WTC11 (cell line): ENCODE data around the gene IGFBP7. TPM values are rescaled to one million over a fixed set of nuclear protein-coding genes. Genes with fewer than 3 reads are reported as not detected.

Source experiments
- ATAC-seq: fragments of 200-7000 bp; cut with Tn5 transposase; 2 replicates; pipeline ENCODE4 v1.10.0; 2021; ENCODE audit warnings: mild to moderate bottlenecking, moderate library complexity
- CTCF ChIA-PET: fragments of 300-600 bp; sonication (Branson Sonifier 250); formaldehyde crosslinking; loops from one replicate; lab custom pipeline; 2021; ENCODE audit warnings: antibody characterized with exemption; lab: Charles Lee
- POLR2A ChIA-PET: fragments of 350-600 bp; sonication (Branson Sonifier 250); formaldehyde crosslinking; loops from one replicate; lab custom pipeline; 2021; ENCODE audit warnings: antibody characterized with exemption; lab: Charles Lee
- DNase-seq: peaks from one replicate; pipeline ENCODE4 v3.0.0; 2021; ENCODE audit warnings: low spot score
- H3K27ac Mint-ChIP-seq: 2 replicates; pipeline ENCODE4 v1.8.0; 2021; ENCODE audit warnings: mixed read lengths
- H3K27me3 Mint-ChIP-seq: 2 replicates; pipeline ENCODE4 v1.8.0; 2021; ENCODE audit warnings: low read depth, mild to moderate bottlenecking, moderate library complexity, mixed read lengths
- H3K36me3 Mint-ChIP-seq: 2 replicates; pipeline ENCODE4 v1.8.0; 2021; ENCODE audit warnings: mixed read lengths
- H3K4me1 Mint-ChIP-seq: 2 replicates; pipeline ENCODE4 v1.8.0; 2022; ENCODE audit warnings: mixed read lengths
- H3K4me3 Mint-ChIP-seq: 2 replicates; pipeline ENCODE4 v1.8.0; 2021; ENCODE audit warnings: mild to moderate bottlenecking, moderate library complexity, mixed read lengths
- H3K9me3 Mint-ChIP-seq: 2 replicates; pipeline ENCODE4 v1.8.0; 2021; ENCODE audit warnings: mixed read lengths
- ELF4 ChIP-seq: sonication (generic); formaldehyde crosslinking; IDR thresholded peaks from 2 replicates; pipeline ENCODE4 v1.8.1; 2022; ENCODE audit warnings: low read depth, mild to moderate bottlenecking, moderate library complexity, missing genetic modification reagents
- EMX1 ChIP-seq: fragments of 250-450 bp; sonication (Bioruptor Pico); IDR thresholded peaks from 2 replicates; pipeline ENCODE4 v1.8.0; 2021; ENCODE audit warnings: mild to moderate bottlenecking
- GTF2I ChIP-seq: fragments of 250-450 bp; sonication (Bioruptor Pico); conservative IDR thresholded peaks from 2 replicates; pipeline ENCODE4 v1.4.0; 2021; ENCODE audit warnings: mild to moderate bottlenecking
- JAZF1 ChIP-seq: fragments of 250-450 bp; sonication (Bioruptor Pico); IDR thresholded peaks from 2 replicates; pipeline ENCODE4 v1.9.0; 2021; ENCODE audit warnings: moderate library complexity, mild to moderate bottlenecking, inconsistent platforms
- NR1H2 ChIP-seq: sonication (generic); formaldehyde crosslinking; IDR thresholded peaks from 2 replicates; pipeline ENCODE4 v1.9.0; 2021; ENCODE audit warnings: mild to moderate bottlenecking, moderate library complexity, missing genetic modification reagents
- RELA ChIP-seq: sonication (generic); formaldehyde crosslinking; IDR thresholded peaks from 2 replicates; pipeline ENCODE4 v1.8.1; 2022; ENCODE audit warnings: missing genetic modification reagents, mild to moderate bottlenecking, borderline replicate concordance
- SMAD4 ChIP-seq: sonication (generic); formaldehyde crosslinking; IDR thresholded peaks from 2 replicates; pipeline ENCODE4 v1.8.0; 2022; ENCODE audit warnings: mild to moderate bottlenecking, missing genetic modification reagents
- SP1 ChIP-seq: sonication (generic); formaldehyde crosslinking; conservative IDR thresholded peaks from 2 replicates; pipeline ENCODE4 v1.8.1; 2022; ENCODE audit warnings: missing genetic modification reagents
- TCF7 ChIP-seq: sonication (generic); formaldehyde crosslinking; IDR thresholded peaks from 2 replicates; pipeline ENCODE4 v1.8.0; 2022; ENCODE audit warnings: mild to moderate bottlenecking, low read depth, missing genetic modification reagents, moderate library complexity
- TP53 ChIP-seq: sonication (generic); formaldehyde crosslinking; IDR thresholded peaks from 2 replicates; pipeline ENCODE4 v1.8.1; 2023; ENCODE audit warnings: mild to moderate bottlenecking, missing genetic modification reagents
- ZBTB21 ChIP-seq: sonication (generic); formaldehyde crosslinking; IDR thresholded peaks from 2 replicates; pipeline ENCODE4 v1.8.1; 2023; ENCODE audit warnings: mild to moderate bottlenecking, missing genetic modification reagents, borderline replicate concordance
- ZNF121 ChIP-seq: sonication (generic); formaldehyde crosslinking; IDR thresholded peaks from 2 replicates; pipeline ENCODE4 v1.8.0; 2023; ENCODE audit warnings: missing genetic modification reagents
- ZNF416 ChIP-seq: fragments of 250-450 bp; sonication (Bioruptor Pico); IDR thresholded peaks from 2 replicates; pipeline ENCODE4 v1.9.0; 2021; ENCODE audit warnings: mild to moderate bottlenecking, inconsistent platforms
- total RNA-seq: library from RNA; stranded (reverse); gene quantifications from 3 replicates; pipeline ENCODE4 v1.2.3, GENCODE V29; 2021
- TF ChIP-seq, protein P1 (sequence below): sonication (generic); formaldehyde crosslinking; IDR thresholded peaks from 2 replicates; pipeline ENCODE4 v1.8.0; 2022; ENCODE audit warnings: mild to moderate bottlenecking, missing genetic modification reagents
- TF ChIP-seq, protein P2 (sequence below): sonication (generic); formaldehyde crosslinking; IDR thresholded peaks from 2 replicates; pipeline ENCODE4 v1.8.1; 2022; ENCODE audit warnings: low read depth, missing genetic modification reagents, borderline replicate concordance
- TF ChIP-seq, protein P3 (sequence below): sonication (generic); formaldehyde crosslinking; IDR thresholded peaks from 2 replicates; pipeline ENCODE4 v1.8.1; 2023; ENCODE audit warnings: mild to moderate bottlenecking, moderate library complexity, missing genetic modification reagents
- TF ChIP-seq, protein P4 (sequence below): sonication (generic); formaldehyde crosslinking; IDR thresholded peaks from 2 replicates; pipeline ENCODE4 v1.8.0; 2022; ENCODE audit warnings: mild to moderate bottlenecking, missing genetic modification reagents
- TF ChIP-seq, protein P5 (sequence below): sonication (generic); formaldehyde crosslinking; IDR thresholded peaks from 2 replicates; pipeline ENCODE4 v1.8.1; 2023; ENCODE audit warnings: mild to moderate bottlenecking, missing genetic modification reagents, moderate library complexity
- TF ChIP-seq, protein P6 (sequence below): sonication (generic); formaldehyde crosslinking; IDR thresholded peaks from 2 replicates; pipeline ENCODE4 v1.8.1; 2023; ENCODE audit warnings: mild to moderate bottlenecking, missing genetic modification reagents, borderline replicate concordance
- TF ChIP-seq, protein P7 (sequence below): fragments of 200-600 bp; IDR thresholded peaks from 2 replicates; pipeline ENCODE4 v1.8.0; 2022; ENCODE audit warnings: antibody characterized with exemption

The IGFBP7 gene
- total RNA-seq, 1 experiment from 2014 or later: 1.4 TPM

DNA sequence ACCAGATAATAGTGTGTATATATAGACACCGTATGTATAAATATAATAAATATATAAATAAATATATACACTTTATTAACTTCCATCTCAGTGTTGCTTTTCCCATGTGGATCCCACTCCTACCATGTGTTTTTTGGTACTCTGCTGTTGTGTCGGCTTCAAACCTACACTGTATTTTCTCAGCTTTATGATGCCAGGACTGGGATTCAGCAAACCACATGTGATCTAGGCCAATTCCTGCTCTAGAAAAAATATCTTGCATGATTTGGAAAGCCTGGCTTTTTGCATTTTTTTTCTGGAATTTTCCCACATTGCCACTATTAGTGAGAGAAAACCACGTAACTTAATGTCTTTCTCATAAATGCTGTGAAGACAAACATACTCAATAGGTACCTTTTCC is 75.7 kb downstream of the IGFBP7 start:
- POLR2A ChIA-PET: interaction anchor here (0.8 kb wide), 1 partner anchor 31 kb away, joined by 4 read pairs; no protein-coding TSS in a partner anchor
- Mint-ChIP-seq H3K27ac (no peak overlapping the region), H3K9me3 (no peaks in the 10 kb centered on the region), H3K27me3 (no peaks in the 10 kb centered on the region), H3K4me3 (no peak overlapping the region), H3K36me3 (peaks cover 17% of the 10 kb centered on the region), H3K4me1 (peaks cover 8% of the 10 kb centered on the region)
- TF ChIP-seq, protein P1, sequence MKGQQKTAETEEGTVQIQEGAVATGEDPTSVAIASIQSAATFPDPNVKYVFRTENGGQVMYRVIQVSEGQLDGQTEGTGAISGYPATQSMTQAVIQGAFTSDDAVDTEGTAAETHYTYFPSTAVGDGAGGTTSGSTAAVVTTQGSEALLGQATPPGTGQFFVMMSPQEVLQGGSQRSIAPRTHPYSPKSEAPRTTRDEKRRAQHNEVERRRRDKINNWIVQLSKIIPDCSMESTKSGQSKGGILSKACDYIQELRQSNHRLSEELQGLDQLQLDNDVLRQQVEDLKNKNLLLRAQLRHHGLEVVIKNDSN: no peak
- TF ChIP-seq SMAD4: no peak
- TF ChIP-seq TCF7: no peak
- no peak for TF ChIP-seq ELF4 (CRISPR knock-in tag)
- TF ChIP-seq RELA (CRISPR knock-in tag): no peak
- TF ChIP-seq ZNF416 (CRISPR knock-in tag): no peak
- TF ChIP-seq, protein P2, sequence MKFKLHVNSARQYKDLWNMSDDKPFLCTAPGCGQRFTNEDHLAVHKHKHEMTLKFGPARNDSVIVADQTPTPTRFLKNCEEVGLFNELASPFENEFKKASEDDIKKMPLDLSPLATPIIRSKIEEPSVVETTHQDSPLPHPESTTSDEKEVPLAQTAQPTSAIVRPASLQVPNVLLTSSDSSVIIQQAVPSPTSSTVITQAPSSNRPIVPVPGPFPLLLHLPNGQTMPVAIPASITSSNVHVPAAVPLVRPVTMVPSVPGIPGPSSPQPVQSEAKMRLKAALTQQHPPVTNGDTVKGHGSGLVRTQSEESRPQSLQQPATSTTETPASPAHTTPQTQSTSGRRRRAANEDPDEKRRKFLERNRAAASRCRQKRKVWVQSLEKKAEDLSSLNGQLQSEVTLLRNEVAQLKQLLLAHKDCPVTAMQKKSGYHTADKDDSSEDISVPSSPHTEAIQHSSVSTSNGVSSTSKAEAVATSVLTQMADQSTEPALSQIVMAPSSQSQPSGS (CRISPR knock-in tag): no peak
- TF ChIP-seq SP1 (CRISPR knock-in tag): no peak
- no peak for TF ChIP-seq JAZF1 (CRISPR knock-in tag)
- no peak for TF ChIP-seq NR1H2 (CRISPR knock-in tag)
- TF ChIP-seq, protein P3, sequence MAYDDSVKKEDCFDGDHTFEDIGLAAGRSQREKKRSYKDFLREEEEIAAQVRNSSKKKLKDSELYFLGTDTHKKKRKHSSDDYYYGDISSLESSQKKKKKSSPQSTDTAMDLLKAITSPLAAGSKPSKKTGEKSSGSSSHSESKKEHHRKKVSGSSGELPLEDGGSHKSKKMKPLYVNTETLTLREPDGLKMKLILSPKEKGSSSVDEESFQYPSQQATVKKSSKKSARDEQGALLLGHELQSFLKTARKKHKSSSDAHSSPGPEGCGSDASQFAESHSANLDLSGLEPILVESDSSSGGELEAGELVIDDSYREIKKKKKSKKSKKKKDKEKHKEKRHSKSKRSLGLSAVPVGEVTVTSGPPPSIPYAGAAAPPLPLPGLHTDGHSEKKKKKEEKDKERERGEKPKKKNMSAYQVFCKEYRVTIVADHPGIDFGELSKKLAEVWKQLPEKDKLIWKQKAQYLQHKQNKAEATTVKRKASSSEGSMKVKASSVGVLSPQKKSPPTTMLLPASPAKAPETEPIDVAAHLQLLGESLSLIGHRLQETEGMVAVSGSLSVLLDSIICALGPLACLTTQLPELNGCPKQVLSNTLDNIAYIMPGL (CRISPR knock-in tag): no peak
- TF ChIP-seq, protein P4, sequence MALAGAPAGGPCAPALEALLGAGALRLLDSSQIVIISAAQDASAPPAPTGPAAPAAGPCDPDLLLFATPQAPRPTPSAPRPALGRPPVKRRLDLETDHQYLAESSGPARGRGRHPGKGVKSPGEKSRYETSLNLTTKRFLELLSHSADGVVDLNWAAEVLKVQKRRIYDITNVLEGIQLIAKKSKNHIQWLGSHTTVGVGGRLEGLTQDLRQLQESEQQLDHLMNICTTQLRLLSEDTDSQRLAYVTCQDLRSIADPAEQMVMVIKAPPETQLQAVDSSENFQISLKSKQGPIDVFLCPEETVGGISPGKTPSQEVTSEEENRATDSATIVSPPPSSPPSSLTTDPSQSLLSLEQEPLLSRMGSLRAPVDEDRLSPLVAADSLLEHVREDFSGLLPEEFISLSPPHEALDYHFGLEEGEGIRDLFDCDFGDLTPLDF (CRISPR knock-in tag): no peak
- no peak for TF ChIP-seq EMX1 (CRISPR knock-in tag)
- TF ChIP-seq TP53 (CRISPR knock-in tag): no peak
- TF ChIP-seq, protein P5, sequence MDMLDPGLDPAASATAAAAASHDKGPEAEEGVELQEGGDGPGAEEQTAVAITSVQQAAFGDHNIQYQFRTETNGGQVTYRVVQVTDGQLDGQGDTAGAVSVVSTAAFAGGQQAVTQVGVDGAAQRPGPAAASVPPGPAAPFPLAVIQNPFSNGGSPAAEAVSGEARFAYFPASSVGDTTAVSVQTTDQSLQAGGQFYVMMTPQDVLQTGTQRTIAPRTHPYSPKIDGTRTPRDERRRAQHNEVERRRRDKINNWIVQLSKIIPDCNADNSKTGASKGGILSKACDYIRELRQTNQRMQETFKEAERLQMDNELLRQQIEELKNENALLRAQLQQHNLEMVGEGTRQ (CRISPR knock-in tag): no peak
- TF ChIP-seq ZBTB21 (CRISPR knock-in tag): no peak
- CTCF ChIA-PET: interaction anchor here (1.3 to 1.5 kb wide), 2 partner anchors 129 to 156 kb away, joined by 3 to 6 read pairs; no protein-coding TSS in a partner anchor
- ATAC-seq: no peak
- DNase-seq: no peak

DNA sequence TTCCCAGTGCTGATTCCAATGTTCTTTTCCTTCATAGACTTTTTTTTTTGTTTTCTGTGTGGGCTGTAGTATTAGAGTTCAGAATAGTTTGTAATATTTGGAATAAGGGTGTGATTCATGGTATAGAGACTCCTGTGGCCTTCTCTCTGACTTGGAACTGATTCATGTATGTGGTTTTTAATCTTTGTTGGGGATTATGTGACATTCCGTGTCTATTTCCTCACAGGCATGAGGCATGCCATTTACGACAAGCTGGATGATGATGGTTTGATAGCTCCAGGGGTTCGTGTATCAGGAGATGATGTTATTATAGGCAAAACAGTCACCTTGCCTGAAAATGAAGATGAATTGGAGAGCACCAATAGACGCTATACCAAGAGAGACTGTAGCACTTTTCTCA is 87.1 kb downstream of the IGFBP7 start:
- peaks cover 82% of the 10 kb centered on the region for H3K36me3 Mint-ChIP-seq
- no peak overlapping the region for H3K4me3 Mint-ChIP-seq
- no peak overlapping the region for H3K27ac Mint-ChIP-seq
- H3K9me3 Mint-ChIP-seq: no peaks in the 10 kb centered on the region
- DNase-seq: no peak
- ATAC-seq: no peak
- TF ChIP-seq TCF7 (no peak), GTF2I (no peak)
- ChIA-PET POLR2A (no interaction called here), CTCF (no interaction called here)
- no peaks in the 10 kb centered on the region for H3K27me3 Mint-ChIP-seq
- no peaks in the 10 kb centered on the region for H3K4me1 Mint-ChIP-seq

DNA sequence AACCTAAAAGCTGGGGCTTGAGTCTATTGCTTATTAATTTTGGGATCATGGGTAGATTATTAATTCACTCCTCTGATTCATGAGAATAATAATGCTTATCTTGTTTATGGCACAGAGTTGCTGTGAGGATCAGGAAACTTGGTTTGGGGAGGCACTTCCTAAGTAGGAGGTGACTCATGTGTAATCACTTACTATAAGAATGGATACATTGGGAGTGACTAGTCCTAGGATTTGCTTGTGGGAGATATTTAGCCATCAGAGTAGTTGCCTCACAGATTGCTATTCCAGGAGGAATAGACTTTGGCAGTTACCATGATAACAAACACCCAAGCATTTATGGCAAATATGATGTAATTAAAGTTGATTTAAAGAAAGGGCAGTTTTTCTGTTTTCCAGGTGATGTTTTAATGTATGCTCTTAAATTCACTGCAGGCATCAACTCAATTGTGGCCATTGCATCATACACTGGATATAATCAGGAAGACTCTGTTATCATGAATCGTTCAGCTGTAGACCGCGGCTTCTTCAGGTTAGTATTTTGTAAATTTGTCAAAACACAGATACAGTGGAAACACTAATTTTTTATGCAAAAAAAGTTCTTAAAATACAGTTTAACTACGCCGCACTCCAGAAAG is 89.6 kb downstream of the IGFBP7 start:
- H3K4me1 Mint-ChIP-seq: no peaks in the 10 kb centered on the region
- ATAC-seq (no peak), DNase-seq (no peak)
- no peak overlapping the region for H3K27ac Mint-ChIP-seq
- H3K27me3 Mint-ChIP-seq: no peaks in the 10 kb centered on the region
- ChIA-PET POLR2A (no interaction called here), CTCF (no interaction called here)
- no peak overlapping the region for H3K4me3 Mint-ChIP-seq
- H3K9me3 Mint-ChIP-seq: no peaks in the 10 kb centered on the region
- H3K36me3 Mint-ChIP-seq: peaks cover 79% of the 10 kb centered on the region
- TF ChIP-seq NR1H2 (CRISPR knock-in tag) (no peak), ZNF121 (CRISPR knock-in tag) (no peak), SP1 (CRISPR knock-in tag) (no peak), ELF4 (CRISPR knock-in tag) (no peak)
- TF ChIP-seq, protein P6, sequence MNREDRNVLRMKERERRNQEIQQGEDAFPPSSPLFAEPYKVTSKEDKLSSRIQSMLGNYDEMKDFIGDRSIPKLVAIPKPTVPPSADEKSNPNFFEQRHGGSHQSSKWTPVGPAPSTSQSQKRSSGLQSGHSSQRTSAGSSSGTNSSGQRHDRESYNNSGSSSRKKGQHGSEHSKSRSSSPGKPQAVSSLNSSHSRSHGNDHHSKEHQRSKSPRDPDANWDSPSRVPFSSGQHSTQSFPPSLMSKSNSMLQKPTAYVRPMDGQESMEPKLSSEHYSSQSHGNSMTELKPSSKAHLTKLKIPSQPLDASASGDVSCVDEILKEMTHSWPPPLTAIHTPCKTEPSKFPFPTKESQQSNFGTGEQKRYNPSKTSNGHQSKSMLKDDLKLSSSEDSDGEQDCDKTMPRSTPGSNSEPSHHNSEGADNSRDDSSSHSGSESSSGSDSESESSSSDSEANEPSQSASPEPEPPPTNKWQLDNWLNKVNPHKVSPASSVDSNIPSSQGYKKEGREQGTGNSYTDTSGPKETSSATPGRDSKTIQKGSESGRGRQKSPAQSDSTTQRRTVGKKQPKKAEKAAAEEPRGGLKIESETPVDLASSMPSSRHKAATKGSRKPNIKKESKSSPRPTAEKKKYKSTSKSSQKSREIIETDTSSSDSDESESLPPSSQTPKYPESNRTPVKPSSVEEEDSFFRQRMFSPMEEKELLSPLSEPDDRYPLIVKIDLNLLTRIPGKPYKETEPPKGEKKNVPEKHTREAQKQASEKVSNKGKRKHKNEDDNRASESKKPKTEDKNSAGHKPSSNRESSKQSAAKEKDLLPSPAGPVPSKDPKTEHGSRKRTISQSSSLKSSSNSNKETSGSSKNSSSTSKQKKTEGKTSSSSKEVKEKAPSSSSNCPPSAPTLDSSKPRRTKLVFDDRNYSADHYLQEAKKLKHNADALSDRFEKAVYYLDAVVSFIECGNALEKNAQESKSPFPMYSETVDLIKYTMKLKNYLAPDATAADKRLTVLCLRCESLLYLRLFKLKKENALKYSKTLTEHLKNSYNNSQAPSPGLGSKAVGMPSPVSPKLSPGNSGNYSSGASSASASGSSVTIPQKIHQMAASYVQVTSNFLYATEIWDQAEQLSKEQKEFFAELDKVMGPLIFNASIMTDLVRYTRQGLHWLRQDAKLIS (CRISPR knock-in tag): no peak
- TF ChIP-seq, protein P7, sequence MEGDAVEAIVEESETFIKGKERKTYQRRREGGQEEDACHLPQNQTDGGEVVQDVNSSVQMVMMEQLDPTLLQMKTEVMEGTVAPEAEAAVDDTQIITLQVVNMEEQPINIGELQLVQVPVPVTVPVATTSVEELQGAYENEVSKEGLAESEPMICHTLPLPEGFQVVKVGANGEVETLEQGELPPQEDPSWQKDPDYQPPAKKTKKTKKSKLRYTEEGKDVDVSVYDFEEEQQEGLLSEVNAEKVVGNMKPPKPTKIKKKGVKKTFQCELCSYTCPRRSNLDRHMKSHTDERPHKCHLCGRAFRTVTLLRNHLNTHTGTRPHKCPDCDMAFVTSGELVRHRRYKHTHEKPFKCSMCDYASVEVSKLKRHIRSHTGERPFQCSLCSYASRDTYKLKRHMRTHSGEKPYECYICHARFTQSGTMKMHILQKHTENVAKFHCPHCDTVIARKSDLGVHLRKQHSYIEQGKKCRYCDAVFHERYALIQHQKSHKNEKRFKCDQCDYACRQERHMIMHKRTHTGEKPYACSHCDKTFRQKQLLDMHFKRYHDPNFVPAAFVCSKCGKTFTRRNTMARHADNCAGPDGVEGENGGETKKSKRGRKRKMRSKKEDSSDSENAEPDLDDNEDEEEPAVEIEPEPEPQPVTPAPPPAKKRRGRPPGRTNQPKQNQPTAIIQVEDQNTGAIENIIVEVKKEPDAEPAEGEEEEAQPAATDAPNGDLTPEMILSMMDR: no peak
